Vagina (tissue), 2 donors: Measurements from ENCODE around the gene TBC1D23. TPM values are rescaled to one million over a fixed set of nuclear protein-coding genes. Genes with fewer than 3 reads are reported as not detected.
A peak's percentile ranks its signal among the peaks of the same experiment; 100 is the strongest.

ENCODE experiments used
- DNase-seq, 2 donors: peaks; one replicate each; pipeline ENCODE4 v3.0.0-alpha.2; 2017; ENCODE audit errors: extremely low spot score in 2 of 2
- H3K27ac ChIP-seq: fragments of 200-600 bp; sonication (generic); one replicate; pipeline ENCODE4 v1.5.1; 2019
- H3K27me3 ChIP-seq: fragments of 200-600 bp; sonication (generic); one replicate; pipeline ENCODE4 v1.5.1; 2019
- H3K36me3 ChIP-seq, 2 donors: fragments of 200-600 bp; sonication (generic); one replicate each; pipeline ENCODE4 v1.5.1; 2017 to 2019
- H3K4me1 ChIP-seq: fragments of 200-600 bp; sonication (generic); one replicate; pipeline ENCODE4 v1.5.1; 2019
- H3K4me3 ChIP-seq, 2 donors: fragments of 200-600 bp; sonication (generic); 1 replicate in 1 of 2; 2 replicates in 1 of 2; pipeline ENCODE4 v1.5.1; 2016 to 2019
- H3K9me3 ChIP-seq: fragments of 200-600 bp; sonication (generic); one replicate; pipeline ENCODE4 v1.5.1; 2019
- CTCF ChIP-seq, 3 experiments: fragments of 450-650 bp in 2 of 3; fragments of 200-600 bp in 1 of 3; sonication (generic) in 1 of 3; IDR thresholded peaks; one replicate each; pipeline ENCODE4 v1.5.1; 2017 to 2019; ENCODE audit warnings: antibody characterized with exemption in 3 of 3, mild to moderate bottlenecking in 2 of 3, moderate library complexity in 2 of 3
- POLR2A ChIP-seq, 2 donors: fragments of 450-650 bp; IDR thresholded peaks; one replicate each; pipeline ENCODE4 v1.6.1; 2017; ENCODE audit warnings: antibody characterized with exemption in 2 of 2, mild to moderate bottlenecking in 2 of 2, moderate library complexity in 2 of 2
- POLR2AphosphoS5 ChIP-seq, 2 donors: sonication (generic); formaldehyde crosslinking; IDR thresholded peaks; one replicate each; pipeline ENCODE4 v1.9.0; 2017; ENCODE audit warnings: antibody characterized with exemption in 2 of 2, mild to moderate bottlenecking in 2 of 2, low read depth in 1 of 2; ENCODE audit not compliant: insufficient read depth in 1 of 2
- intact Hi-C: fragments of 100-400 bp; cut with DNase I; formaldehyde crosslinking; loops from one replicate; pipeline ENCODE4 v1.15.1; 2023
- total RNA-seq: library from RNA; depleted of rRNA; stranded (reverse); fragments of >200 nt; gene quantifications from one replicate; pipeline ENCODE4 v1.2.3, GENCODE V29; 2016

The TBC1D23 gene
- total RNA-seq, 1 donor from 2014 or later: 56.5 TPM

DNA sequence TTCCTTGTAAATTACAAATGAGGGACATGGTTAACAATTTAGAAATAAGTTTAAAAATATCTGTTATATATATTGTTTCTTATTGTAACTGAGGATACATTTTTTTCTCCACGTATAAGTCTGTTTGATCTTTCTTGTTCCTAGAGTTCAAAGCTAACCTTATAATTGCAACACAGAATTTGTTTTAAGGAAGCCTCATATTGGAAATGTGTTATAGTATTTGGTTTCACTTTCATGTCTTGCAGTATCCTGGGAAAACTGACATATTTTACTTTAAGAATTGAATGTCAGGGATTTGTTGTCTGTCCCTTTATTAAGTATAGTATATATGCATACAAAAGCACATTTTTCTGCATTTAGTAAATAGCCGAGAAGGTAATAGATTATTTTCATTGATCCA, 50.2 kb downstream of the TBC1D23 start:
- H3K27ac ChIP-seq: no peak overlapping the region
- no peak overlapping the region for H3K4me3 ChIP-seq
- H3K27me3 ChIP-seq: no peaks in the 10 kb centered on the region
- no peaks in the 10 kb centered on the region for H3K9me3 ChIP-seq
- TF ChIP-seq CTCF (IDR thresholded peaks at IDR 0.05) (no peak), POLR2AphosphoS5 (IDR thresholded peaks at IDR 0.05; ENCODE audit: insufficient read depth in 1 of 2, low read depth in 1 of 2) (no peak), POLR2A (IDR thresholded peaks at IDR 0.05) (no peak)
- intact Hi-C loops: loop anchor here (10.0 kb wide), 1 partner anchor 284 kb away; no protein-coding TSS in a partner anchor
- no peak for DNase-seq
- no peaks in the 10 kb centered on the region for H3K4me1 ChIP-seq
- H3K36me3 ChIP-seq: peaks cover 0 to 32% of the 10 kb centered on the region in 2 donors

DNA sequence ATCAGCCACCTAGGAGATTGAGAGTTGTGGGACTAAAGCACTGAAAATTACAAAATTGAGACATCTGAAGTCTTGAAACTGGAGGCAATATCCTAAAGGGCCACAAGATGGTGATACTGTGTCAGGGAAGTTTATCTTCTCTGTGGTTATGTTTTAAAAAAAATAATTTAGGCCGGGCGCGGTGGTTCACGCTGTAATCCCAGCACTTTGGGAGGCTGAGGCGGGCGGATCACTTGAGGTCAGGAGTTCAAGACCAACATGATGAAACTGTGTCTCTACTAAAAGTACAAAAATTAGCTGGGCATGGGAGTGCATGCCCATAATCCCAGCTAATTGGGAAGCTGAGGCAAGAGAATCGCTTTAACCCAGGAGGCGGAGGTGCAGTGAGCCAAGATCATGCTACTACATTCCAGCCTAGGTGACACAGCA, 55.9 kb downstream of the TBC1D23 start:
- intact Hi-C loops: loop anchor here (10.0 kb wide), 1 partner anchor 278 kb away; no protein-coding TSS in a partner anchor
- Histone ChIP-seq H3K36me3 (peaks cover 0 to 21% of the 10 kb centered on the region in 2 donors), H3K4me1 (no peaks in the 10 kb centered on the region), H3K9me3 (no peaks in the 10 kb centered on the region), H3K4me3 (no peak overlapping the region), H3K27me3 (no peaks in the 10 kb centered on the region), H3K27ac (no peak overlapping the region)
- no peak for TF ChIP-seq POLR2AphosphoS5 (IDR thresholded peaks at IDR 0.05; ENCODE audit: insufficient read depth in 1 of 2, low read depth in 1 of 2)
- no peak for TF ChIP-seq POLR2A (IDR thresholded peaks at IDR 0.05)
- TF ChIP-seq CTCF (IDR thresholded peaks at IDR 0.05): peak in 2 of 3 experiments; percentile 38 to 56
- no peak for DNase-seq

GRCh38 chr3:100317912-100318311, 57.1 kb downstream of the TBC1D23 start:
- no peaks in the 10 kb centered on the region for H3K27me3 ChIP-seq
- intact Hi-C loops: loop anchor here (10.0 kb wide), 1 partner anchor 277 kb away; no protein-coding TSS in a partner anchor
- no peak overlapping the region for H3K27ac ChIP-seq
- no peaks in the 10 kb centered on the region for H3K4me1 ChIP-seq
- H3K4me3 ChIP-seq: no peak overlapping the region
- no peak for TF ChIP-seq POLR2AphosphoS5 (IDR thresholded peaks at IDR 0.05; ENCODE audit: insufficient read depth in 1 of 2, low read depth in 1 of 2)
- TF ChIP-seq POLR2A (IDR thresholded peaks at IDR 0.05): no peak
- TF ChIP-seq CTCF (IDR thresholded peaks at IDR 0.05): no peak
- H3K36me3 ChIP-seq: peaks cover 0 to 15% of the 10 kb centered on the region in 2 donors
- H3K9me3 ChIP-seq: no peaks in the 10 kb centered on the region
- no peak for DNase-seq

GRCh38 chr3:100319951-100320350, 59.2 kb downstream of the TBC1D23 start:
- TF ChIP-seq POLR2AphosphoS5 (IDR thresholded peaks at IDR 0.05; ENCODE audit: insufficient read depth in 1 of 2, low read depth in 1 of 2) (no peak), POLR2A (IDR thresholded peaks at IDR 0.05) (no peak), CTCF (IDR thresholded peaks at IDR 0.05) (no peak)
- Histone ChIP-seq H3K4me3 (no peak overlapping the region), H3K4me1 (no peaks in the 10 kb centered on the region), H3K9me3 (no peaks in the 10 kb centered on the region), H3K27me3 (no peaks in the 10 kb centered on the region), H3K27ac (no peak overlapping the region), H3K36me3 (peaks cover 0 to 8% of the 10 kb centered on the region in 2 donors)
- DNase-seq: no peak
- intact Hi-C loops: loop anchor here (10.0 kb wide), 1 partner anchor 275 kb away; no protein-coding TSS in a partner anchor

GRCh38 chr3:100324044-100324443, 63.3 kb downstream of the TBC1D23 start:
- no peak for DNase-seq
- intact Hi-C loops: no loop called here
- no peaks in the 10 kb centered on the region for H3K27me3 ChIP-seq
- no peaks in the 10 kb centered on the region for H3K4me1 ChIP-seq
- no peak overlapping the region for H3K27ac ChIP-seq
- peaks cover 0 to 14% of the 10 kb centered on the region in 2 donors for H3K36me3 ChIP-seq
- no peaks in the 10 kb centered on the region for H3K9me3 ChIP-seq
- H3K4me3 ChIP-seq: no peak overlapping the region
- TF ChIP-seq CTCF (IDR thresholded peaks at IDR 0.05): no peak
